OCI-LY1 (cell line): Measurements from ENCODE around the gene LYRM9.

Experiments
- H2AFZ ChIP-seq: fragments of 200-600 bp; sonication (generic), shearing (Covaris generic); 2 replicates; pipeline ENCODE4 v1.6.0; 2014; ENCODE audit warnings: antibody characterized with exemption, mild to moderate bottlenecking, low read length
- H3F3A ChIP-seq: fragments of 200-600 bp; sonication (generic), shearing (Covaris generic); 2 replicates; pipeline ENCODE4 v1.6.0; 2014; ENCODE audit warnings: mild to moderate bottlenecking, antibody characterized with exemption, low read length, moderate library complexity; ENCODE audit not compliant: insufficient read depth
- H3K27ac ChIP-seq: fragments of 200-600 bp; sonication (generic); 2 replicates; pipeline ENCODE4 v1.5.1; 2014; ENCODE audit warnings: low read length, mixed run types, mild to moderate bottlenecking, low read depth; ENCODE audit not compliant: poor library complexity, severe bottlenecking
- H3K27me3 ChIP-seq: fragments of 200-600 bp; sonication (generic); 2 replicates; pipeline ENCODE4 v1.6.0; 2014; ENCODE audit warnings: antibody characterized with exemption, mild to moderate bottlenecking, low read length, moderate library complexity; ENCODE audit not compliant: insufficient read depth
- H3K36me3 ChIP-seq: fragments of 200-600 bp; sonication (generic); 2 replicates; pipeline ENCODE4 v1.6.1; 2014; ENCODE audit warnings: mild to moderate bottlenecking, antibody characterized with exemption, low read length, moderate library complexity, mixed read lengths; ENCODE audit not compliant: insufficient read depth
- H3K4me1 ChIP-seq: fragments of 200-600 bp; sonication (generic); 2 replicates; pipeline ENCODE4 v1.5.1; 2014; ENCODE audit warnings: mild to moderate bottlenecking, low read length, moderate library complexity; ENCODE audit not compliant: insufficient read depth, severe bottlenecking
- H3K4me2 ChIP-seq: fragments of 200-600 bp; sonication (generic), shearing (Covaris generic); 2 replicates; pipeline ENCODE4 v1.6.1; 2014; ENCODE audit warnings: low read length
- H3K4me3 ChIP-seq: fragments of 200-600 bp; sonication (generic); 2 replicates; pipeline ENCODE4 v1.5.1; 2014; ENCODE audit warnings: low read length, low read depth, mild to moderate bottlenecking, mixed read lengths; ENCODE audit not compliant: poor library complexity, severe bottlenecking
- H3K79me2 ChIP-seq: fragments of 200-600 bp; shearing (Covaris generic); 2 replicates; pipeline ENCODE4 v1.6.1; 2016; ENCODE audit warnings: mixed run types, low read length, mixed read lengths; ENCODE audit not compliant: insufficient read depth
- H3K9ac ChIP-seq: fragments of 200-600 bp; sonication (generic), shearing (Covaris generic); 2 replicates; pipeline ENCODE4 v1.6.1; 2014; ENCODE audit warnings: mild to moderate bottlenecking, low read length, mixed read lengths
- H3K9me2 ChIP-seq: fragments of 200-600 bp; sonication (generic), shearing (Covaris generic); 2 replicates; pipeline ENCODE4 v1.6.1; 2014; ENCODE audit warnings: low read depth, mild to moderate bottlenecking, low read length, mixed read lengths
- H3K9me3 ChIP-seq: fragments of 200-600 bp; shearing (Covaris generic); 2 replicates; pipeline ENCODE4 v1.6.1; 2014; ENCODE audit warnings: low read length, mixed read lengths
- H4K20me1 ChIP-seq: fragments of 200-600 bp; sonication (generic), shearing (Covaris generic); 2 replicates; pipeline ENCODE4 v1.6.0; 2016; ENCODE audit warnings: mild to moderate bottlenecking, low read length; ENCODE audit not compliant: insufficient read depth
- EZH2 ChIP-seq: fragments of 200-600 bp; sonication (generic), shearing (Covaris generic); IDR thresholded peaks from 2 replicates; pipeline ENCODE4 v1.8.0; 2017; ENCODE audit warnings: borderline replicate concordance, mixed run types, mild to moderate bottlenecking, antibody characterized with exemption, low read length, moderate library complexity, mixed read lengths
- TF ChIP-seq, protein P1 (sequence below): fragments of 200-600 bp; sonication (generic), shearing (Covaris generic); IDR thresholded peaks from 2 replicates; pipeline ENCODE4 v1.5.1; 2017; ENCODE audit warnings: mild to moderate bottlenecking, antibody characterized with exemption, low read length, moderate library complexity, mixed read lengths

Gene LYRM9

GRCh38 chr17:27873211-27873610 lies 20.0 kb downstream of the LYRM9 start:
- Histone ChIP-seq H3K4me2 (no peak overlapping the region), H3K9ac (no peak overlapping the region), H2AFZ (no peak overlapping the region), H3K4me3 (no peak overlapping the region), H3K9me3 (no peaks in the 10 kb centered on the region), H3K4me1 (no peaks in the 10 kb centered on the region), H3K27me3 (0 out of 2 replicates have a peak, but pooled peaks cover 4% of the 10 kb centered on the region), H3K9me2 (no peaks in the 10 kb centered on the region), H4K20me1 (no peaks in the 10 kb centered on the region), H3K79me2 (no peaks in the 10 kb centered on the region), H3F3A (no peaks in the 10 kb centered on the region), H3K36me3 (no peaks in the 10 kb centered on the region), H3K27ac (no peak overlapping the region)
- TF ChIP-seq, protein P1, sequence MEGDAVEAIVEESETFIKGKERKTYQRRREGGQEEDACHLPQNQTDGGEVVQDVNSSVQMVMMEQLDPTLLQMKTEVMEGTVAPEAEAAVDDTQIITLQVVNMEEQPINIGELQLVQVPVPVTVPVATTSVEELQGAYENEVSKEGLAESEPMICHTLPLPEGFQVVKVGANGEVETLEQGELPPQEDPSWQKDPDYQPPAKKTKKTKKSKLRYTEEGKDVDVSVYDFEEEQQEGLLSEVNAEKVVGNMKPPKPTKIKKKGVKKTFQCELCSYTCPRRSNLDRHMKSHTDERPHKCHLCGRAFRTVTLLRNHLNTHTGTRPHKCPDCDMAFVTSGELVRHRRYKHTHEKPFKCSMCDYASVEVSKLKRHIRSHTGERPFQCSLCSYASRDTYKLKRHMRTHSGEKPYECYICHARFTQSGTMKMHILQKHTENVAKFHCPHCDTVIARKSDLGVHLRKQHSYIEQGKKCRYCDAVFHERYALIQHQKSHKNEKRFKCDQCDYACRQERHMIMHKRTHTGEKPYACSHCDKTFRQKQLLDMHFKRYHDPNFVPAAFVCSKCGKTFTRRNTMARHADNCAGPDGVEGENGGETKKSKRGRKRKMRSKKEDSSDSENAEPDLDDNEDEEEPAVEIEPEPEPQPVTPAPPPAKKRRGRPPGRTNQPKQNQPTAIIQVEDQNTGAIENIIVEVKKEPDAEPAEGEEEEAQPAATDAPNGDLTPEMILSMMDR = no peak
- no peak for TF ChIP-seq EZH2

- no peak for TF ChIP-seq EZH2
- TF ChIP-seq, protein P1 = no peak
- Histone ChIP-seq H3K27me3 (0 out of 2 replicates have a peak, but pooled peaks cover 4% of the 10 kb centered on the region), H3K9ac (no peak overlapping the region), H3K4me2 (no peak overlapping the region), H3K9me2 (no peaks in the 10 kb centered on the region), H2AFZ (no peak overlapping the region), H3K4me3 (no peak overlapping the region), H3K9me3 (no peaks in the 10 kb centered on the region), H3K79me2 (no peaks in the 10 kb centered on the region), H3K4me1 (no peaks in the 10 kb centered on the region), H3K36me3 (no peaks in the 10 kb centered on the region), H3K27ac (no peak overlapping the region), H3F3A (no peaks in the 10 kb centered on the region), H4K20me1 (no peaks in the 10 kb centered on the region)
Observed at GRCh38 chr17:27872776-27873175, 20.4 kb downstream of the LYRM9 start.

DNA sequence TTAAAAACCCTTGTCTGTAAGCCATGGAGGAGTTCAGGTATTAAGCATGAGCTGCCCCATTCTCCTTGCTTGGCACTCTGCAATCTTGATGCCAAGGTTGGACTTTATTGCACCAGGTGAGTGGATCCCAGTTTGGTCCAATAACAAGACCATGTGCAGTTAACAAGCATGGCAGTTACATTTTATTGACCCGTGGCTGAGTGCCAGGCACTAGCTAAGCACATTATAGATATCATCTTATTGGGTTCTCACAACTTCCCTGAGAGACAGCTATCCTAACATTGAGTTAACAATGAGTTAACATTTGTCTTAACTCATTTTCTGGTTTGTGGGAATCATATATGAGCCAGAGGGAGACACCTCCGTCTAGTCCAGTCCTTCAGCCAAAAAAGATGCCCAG lies 21.8 kb downstream of the LYRM9 start:
- 0 out of 2 replicates have a peak, but pooled peaks cover 2% of the 10 kb centered on the region for H3K27me3 ChIP-seq

More for the DNA sequence above, 21.8 kb downstream of the LYRM9 start:
- Histone ChIP-seq H3K4me3 (no peak overlapping the region), H3K9me2 (no peaks in the 10 kb centered on the region), H3K79me2 (no peaks in the 10 kb centered on the region), H3K4me1 (no peaks in the 10 kb centered on the region), H3K27ac (no peak overlapping the region), H3K36me3 (no peaks in the 10 kb centered on the region), H3K4me2 (no peak overlapping the region), H4K20me1 (no peaks in the 10 kb centered on the region), H3K9me3 (no peaks in the 10 kb centered on the region), H2AFZ (no peak overlapping the region), H3K9ac (no peak overlapping the region), H3F3A (no peaks in the 10 kb centered on the region)
- TF ChIP-seq, protein P1 = no peak
- TF ChIP-seq EZH2 = no peak
